ENCODE measurements around the gene RPGR.

The RPGR gene

DNA sequence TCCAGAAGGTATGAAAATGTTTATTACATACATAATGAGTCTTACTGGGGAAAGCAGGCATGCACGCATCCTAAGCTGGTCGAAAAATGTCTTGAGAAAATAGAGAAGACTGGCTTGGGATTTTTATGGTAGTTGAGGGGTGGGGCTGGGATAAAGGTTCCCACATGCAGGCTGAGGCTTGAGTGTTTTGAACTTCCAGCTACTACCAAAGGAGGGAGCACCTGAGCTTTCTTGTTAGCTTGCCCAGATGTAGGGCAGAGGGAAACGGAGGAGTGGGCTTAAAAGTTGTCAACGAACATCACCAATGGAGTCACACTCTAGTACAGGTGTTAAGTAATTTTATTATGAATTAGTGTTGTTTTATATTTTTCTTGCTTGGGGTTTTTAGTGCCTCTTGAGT, 67.1 kb downstream of the RPGR start:
- H3K27ac ChIP-seq (ENCODE audit: low read length), result no peak overlapping the region
- no peaks in the 10 kb centered on the region for H3K36me3 ChIP-seq (ENCODE audit: control insufficient read depth in 1 of 2, insufficient read depth in 2 of 2, low read length in 2 of 2)
- H3K4me1 ChIP-seq (ENCODE audit: control insufficient read depth in 1 of 2, insufficient read depth in 2 of 2, low read length in 2 of 2), result no peaks in the 10 kb centered on the region
- H3K9me3 ChIP-seq (ENCODE audit: control insufficient read depth in 1 of 2, low read length in 2 of 2), result no peaks in the 10 kb centered on the region
- no peak overlapping the region for H3K4me3 ChIP-seq (ENCODE audit: low read depth in 1 of 2, low read length in 2 of 2)
- no peaks in the 10 kb centered on the region for H3K27me3 ChIP-seq (ENCODE audit: low read depth, low read length)

DNA sequence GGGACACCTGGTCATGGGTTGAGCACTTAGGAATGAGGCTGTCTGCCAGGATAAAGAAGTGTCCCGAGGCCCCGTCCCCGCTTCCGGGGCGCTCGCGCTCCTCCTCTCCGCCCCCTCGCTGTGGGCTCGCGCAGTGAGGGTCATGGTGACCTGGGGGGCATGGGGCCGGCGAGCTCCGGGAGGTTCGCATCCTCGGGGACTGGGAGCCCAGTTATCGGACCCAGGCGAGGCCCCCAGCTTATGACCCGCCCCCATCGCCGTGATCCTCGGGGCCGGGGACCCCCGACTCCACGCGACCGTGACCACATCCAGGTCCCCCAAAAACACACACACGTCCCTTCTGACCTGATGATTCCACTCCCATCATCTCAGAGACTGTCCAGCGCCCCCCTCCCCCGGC, 71.3 kb downstream of the RPGR start:
- Histone ChIP-seq H3K27ac (ENCODE audit: low read length) (no peak overlapping the region), H3K9me3 (ENCODE audit: control insufficient read depth in 1 of 2, low read length in 2 of 2) (no peaks in the 10 kb centered on the region), H3K4me3 (ENCODE audit: low read depth in 1 of 2, low read length in 2 of 2) (no peak overlapping the region), H3K4me1 (ENCODE audit: control insufficient read depth in 1 of 2, insufficient read depth in 2 of 2, low read length in 2 of 2) (no peaks in the 10 kb centered on the region), H3K36me3 (ENCODE audit: control insufficient read depth in 1 of 2, insufficient read depth in 2 of 2, low read length in 2 of 2) (no peaks in the 10 kb centered on the region), H3K27me3 (ENCODE audit: low read depth, low read length) (no peaks in the 10 kb centered on the region)

DNA sequence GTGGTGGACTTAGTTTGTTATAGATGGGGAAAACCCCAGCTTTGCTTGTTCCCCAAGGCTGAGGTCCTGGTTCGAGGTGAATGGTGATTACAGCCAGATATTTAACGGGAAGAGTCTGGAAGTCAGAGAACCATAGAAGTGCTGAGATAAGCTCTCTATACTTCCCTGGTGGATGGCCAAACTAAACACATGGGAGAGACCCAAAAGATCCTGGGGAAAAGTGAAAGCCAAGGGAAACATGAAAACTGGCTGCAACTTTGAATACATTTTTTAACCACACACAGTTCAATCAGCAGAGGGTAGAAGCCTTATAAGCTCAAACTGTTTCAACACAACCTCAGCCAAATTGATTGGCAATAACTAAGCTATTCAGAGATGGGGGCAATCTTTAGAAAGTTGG, 77.3 kb downstream of the RPGR start:
- Histone ChIP-seq H3K9me3 (ENCODE audit: control insufficient read depth in 1 of 2, low read length in 2 of 2) (no peaks in the 10 kb centered on the region), H3K27me3 (ENCODE audit: low read depth, low read length) (no peaks in the 10 kb centered on the region), H3K4me1 (ENCODE audit: control insufficient read depth in 1 of 2, insufficient read depth in 2 of 2, low read length in 2 of 2) (no peaks in the 10 kb centered on the region), H3K27ac (ENCODE audit: low read length) (no peak overlapping the region), H3K36me3 (ENCODE audit: control insufficient read depth in 1 of 2, insufficient read depth in 2 of 2, low read length in 2 of 2) (no peaks in the 10 kb centered on the region), H3K4me3 (ENCODE audit: low read depth in 1 of 2, low read length in 2 of 2) (no peak overlapping the region)

GRCh38 chrX:38247051-38247450, 80.3 kb downstream of the RPGR start:
- Histone ChIP-seq H3K4me3 (ENCODE audit: low read depth in 1 of 2, low read length in 2 of 2) (no peak overlapping the region), H3K36me3 (ENCODE audit: control insufficient read depth in 1 of 2, insufficient read depth in 2 of 2, low read length in 2 of 2) (no peaks in the 10 kb centered on the region), H3K9me3 (ENCODE audit: control insufficient read depth in 1 of 2, low read length in 2 of 2) (no peaks in the 10 kb centered on the region), H3K27me3 (ENCODE audit: low read depth, low read length) (no peaks in the 10 kb centered on the region), H3K4me1 (ENCODE audit: control insufficient read depth in 1 of 2, insufficient read depth in 2 of 2, low read length in 2 of 2) (no peaks in the 10 kb centered on the region), H3K27ac (ENCODE audit: low read length) (no peak overlapping the region)

DNA sequence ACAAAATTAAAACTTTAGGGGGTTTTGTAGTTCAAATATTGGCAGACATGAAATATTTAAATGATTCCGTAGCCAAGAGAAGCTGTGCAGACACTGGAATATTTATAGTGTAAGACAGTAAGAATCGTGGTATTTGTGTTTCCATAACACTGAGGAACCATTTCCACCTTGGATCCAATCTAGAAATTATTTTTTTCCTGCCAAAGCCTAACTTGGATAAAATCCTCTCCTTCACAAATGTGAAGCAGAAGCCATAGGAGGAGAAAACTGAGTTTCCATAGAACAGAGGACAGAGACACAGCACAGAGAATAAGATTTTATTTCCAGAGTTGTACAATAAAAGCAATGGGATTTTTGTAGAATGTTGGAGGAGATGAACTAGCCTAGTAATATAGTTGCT, 86.8 kb downstream of the RPGR start:
- Histone ChIP-seq H3K4me1 (ENCODE audit: control insufficient read depth in 1 of 2, insufficient read depth in 2 of 2, low read length in 2 of 2) (no peaks in the 10 kb centered on the region), H3K27ac (ENCODE audit: low read length) (no peak overlapping the region), H3K36me3 (ENCODE audit: control insufficient read depth in 1 of 2, insufficient read depth in 2 of 2, low read length in 2 of 2) (no peaks in the 10 kb centered on the region), H3K27me3 (ENCODE audit: low read depth, low read length) (no peaks in the 10 kb centered on the region), H3K9me3 (ENCODE audit: control insufficient read depth in 1 of 2, low read length in 2 of 2) (no peaks in the 10 kb centered on the region), H3K4me3 (ENCODE audit: low read depth in 1 of 2, low read length in 2 of 2) (no peak overlapping the region)

DNA sequence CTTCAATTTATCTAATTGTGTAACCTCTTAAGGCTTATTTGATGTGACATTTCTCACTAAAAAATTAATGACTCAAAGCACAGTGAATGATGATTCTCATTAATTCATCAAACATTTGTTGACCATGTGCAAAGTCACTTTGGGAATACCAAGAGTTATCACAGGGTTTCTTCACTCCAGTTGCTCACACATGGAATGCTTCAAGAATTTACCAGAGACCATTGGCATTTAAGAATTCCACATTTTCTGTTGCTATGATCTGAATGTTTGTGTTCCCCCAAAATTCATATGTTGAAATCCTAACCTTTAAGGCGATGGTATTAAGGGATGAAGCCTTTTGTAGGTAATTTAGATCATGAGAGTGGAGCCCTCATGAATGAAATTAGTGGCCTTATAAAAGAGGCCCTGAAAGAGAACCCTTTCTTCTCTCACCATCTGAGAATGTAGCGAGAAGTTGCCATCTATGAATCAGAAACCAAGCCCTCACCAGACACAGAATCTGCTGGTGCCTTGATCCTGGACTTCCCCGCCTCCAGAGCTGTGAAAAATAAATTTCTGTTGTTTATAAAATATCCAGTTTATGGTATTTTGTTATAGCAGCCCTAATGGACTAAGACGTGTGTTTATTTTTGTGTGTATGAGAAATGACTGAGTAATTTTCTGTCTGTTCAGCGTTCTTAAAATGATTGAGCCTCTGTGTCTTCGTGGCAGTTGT, 90.3 kb downstream of the RPGR start:
- Histone ChIP-seq H3K4me3 (ENCODE audit: low read depth in 1 of 2, low read length in 2 of 2) (no peak overlapping the region), H3K36me3 (ENCODE audit: control insufficient read depth in 1 of 2, insufficient read depth in 2 of 2, low read length in 2 of 2) (no peaks in the 10 kb centered on the region), H3K4me1 (ENCODE audit: control insufficient read depth in 1 of 2, insufficient read depth in 2 of 2, low read length in 2 of 2) (peaks cover 0 to 8% of the 10 kb centered on the region in 2 donors), H3K9me3 (ENCODE audit: control insufficient read depth in 1 of 2, low read length in 2 of 2) (no peaks in the 10 kb centered on the region), H3K27me3 (ENCODE audit: low read depth, low read length) (no peaks in the 10 kb centered on the region), H3K27ac (ENCODE audit: low read length) (no peak overlapping the region)

GRCh38 chrX:38233891-38234667, 93.2 kb downstream of the RPGR start:
- no peak overlapping the region for H3K4me3 ChIP-seq (ENCODE audit: low read depth in 1 of 2, low read length in 2 of 2)
- H3K36me3 ChIP-seq (ENCODE audit: control insufficient read depth in 1 of 2, insufficient read depth in 2 of 2, low read length in 2 of 2), result no peaks in the 10 kb centered on the region
- no peaks in the 10 kb centered on the region for H3K9me3 ChIP-seq (ENCODE audit: control insufficient read depth in 1 of 2, low read length in 2 of 2)
- peak overlapping the region; percentile 49 for H3K27ac ChIP-seq (ENCODE audit: low read length)
- no peaks in the 10 kb centered on the region for H3K27me3 ChIP-seq (ENCODE audit: low read depth, low read length)
- H3K4me1 ChIP-seq (ENCODE audit: control insufficient read depth in 1 of 2, insufficient read depth in 2 of 2, low read length in 2 of 2), result peaks cover 0 to 8% of the 10 kb centered on the region in 2 donors

GRCh38 chrX:38232079-38232686, 95.1 kb downstream of the RPGR start:
- H3K4me3 ChIP-seq (ENCODE audit: low read depth in 1 of 2, low read length in 2 of 2), result no peak overlapping the region
- no peaks in the 10 kb centered on the region for H3K9me3 ChIP-seq (ENCODE audit: control insufficient read depth in 1 of 2, low read length in 2 of 2)
- H3K27me3 ChIP-seq (ENCODE audit: low read depth, low read length), result no peaks in the 10 kb centered on the region
- H3K4me1 ChIP-seq (ENCODE audit: control insufficient read depth in 1 of 2, insufficient read depth in 2 of 2, low read length in 2 of 2), result peaks cover 0 to 8% of the 10 kb centered on the region in 2 donors
- H3K27ac ChIP-seq (ENCODE audit: low read length), result no peak overlapping the region
- H3K36me3 ChIP-seq (ENCODE audit: control insufficient read depth in 1 of 2, insufficient read depth in 2 of 2, low read length in 2 of 2), result no peaks in the 10 kb centered on the region

DNA sequence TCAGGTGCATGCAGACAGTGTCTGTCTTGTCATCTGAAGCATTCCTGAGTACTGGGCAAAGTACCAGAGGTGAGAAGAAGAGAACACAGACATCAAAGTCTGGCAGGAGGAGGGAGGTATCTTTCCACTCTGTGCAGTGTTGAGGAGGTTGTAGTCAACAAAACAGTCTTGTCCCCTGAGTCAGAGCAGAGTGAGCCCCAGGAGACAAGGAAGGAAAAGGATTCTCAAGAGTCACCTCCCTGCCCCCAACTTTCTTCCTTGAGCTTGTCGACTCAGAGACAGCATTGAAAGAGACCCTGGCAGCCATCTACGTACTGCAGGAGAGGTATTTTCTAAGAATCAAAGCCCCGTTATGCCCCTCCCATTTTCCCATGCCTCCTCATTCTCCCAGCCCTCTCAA, 102.2 kb downstream of the RPGR start:
- no peak overlapping the region for H3K4me3 ChIP-seq (ENCODE audit: low read depth in 1 of 2, low read length in 2 of 2)
- no peaks in the 10 kb centered on the region for H3K27me3 ChIP-seq (ENCODE audit: low read depth, low read length)
- no peaks in the 10 kb centered on the region for H3K4me1 ChIP-seq (ENCODE audit: control insufficient read depth in 1 of 2, insufficient read depth in 2 of 2, low read length in 2 of 2)
- no peak overlapping the region for H3K27ac ChIP-seq (ENCODE audit: low read length)
- H3K36me3 ChIP-seq (ENCODE audit: control insufficient read depth in 1 of 2, insufficient read depth in 2 of 2, low read length in 2 of 2), result no peaks in the 10 kb centered on the region
- no peaks in the 10 kb centered on the region for H3K9me3 ChIP-seq (ENCODE audit: control insufficient read depth in 1 of 2, low read length in 2 of 2)

DNA sequence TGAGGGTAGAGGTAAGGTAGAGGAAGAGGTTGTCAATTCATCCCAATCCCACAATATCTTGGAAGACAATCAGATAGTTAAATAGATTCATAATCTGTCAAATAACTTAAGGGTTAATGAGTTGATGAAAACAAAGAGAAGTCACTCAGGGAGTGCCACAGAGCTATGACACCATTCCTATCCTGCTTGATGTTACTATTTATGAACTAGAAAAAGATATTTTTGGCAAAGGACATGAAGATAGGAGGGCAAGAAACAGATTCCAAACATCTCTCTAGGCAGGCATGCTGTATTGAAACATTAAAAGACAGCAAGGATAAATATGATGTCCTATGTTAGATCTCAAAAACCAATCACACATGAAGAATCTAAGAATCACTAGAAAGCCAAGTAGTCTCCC, 103.1 kb downstream of the RPGR start:
- no peaks in the 10 kb centered on the region for H3K9me3 ChIP-seq (ENCODE audit: control insufficient read depth in 1 of 2, low read length in 2 of 2)
- no peak overlapping the region for H3K27ac ChIP-seq (ENCODE audit: low read length)
- no peaks in the 10 kb centered on the region for H3K4me1 ChIP-seq (ENCODE audit: control insufficient read depth in 1 of 2, insufficient read depth in 2 of 2, low read length in 2 of 2)
- H3K4me3 ChIP-seq (ENCODE audit: low read depth in 1 of 2, low read length in 2 of 2), result no peak overlapping the region
- H3K27me3 ChIP-seq (ENCODE audit: low read depth, low read length), result no peaks in the 10 kb centered on the region
- H3K36me3 ChIP-seq (ENCODE audit: control insufficient read depth in 1 of 2, insufficient read depth in 2 of 2, low read length in 2 of 2), result no peaks in the 10 kb centered on the region

DNA sequence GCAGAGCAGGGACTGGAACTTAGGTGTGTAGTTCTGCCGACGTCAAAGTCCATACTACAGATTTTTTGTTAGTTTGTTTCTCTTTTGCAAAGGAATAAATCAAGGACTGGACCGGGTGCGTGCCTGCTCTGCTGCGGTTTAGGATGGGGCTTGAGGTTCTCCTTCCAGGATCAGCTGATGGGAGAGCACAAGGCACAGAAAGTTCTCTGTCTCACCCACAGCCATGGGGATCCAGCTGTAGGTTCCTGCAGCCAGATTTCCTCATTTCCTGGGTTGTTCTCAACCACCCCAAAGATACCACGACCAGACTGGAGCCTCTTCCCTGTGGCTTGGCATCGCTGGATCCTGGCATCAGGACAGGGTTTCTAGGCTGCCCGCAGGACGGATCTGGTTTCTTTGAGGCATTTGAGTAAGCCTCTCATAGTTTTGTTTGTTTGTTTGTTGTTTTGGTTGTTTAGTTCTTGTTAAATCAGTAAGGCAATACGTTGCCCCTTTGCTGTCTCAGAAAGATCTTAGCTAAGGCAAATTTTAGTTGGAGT, 105.8 kb downstream of the RPGR start:
- H3K9me3 ChIP-seq (ENCODE audit: control insufficient read depth in 1 of 2, low read length in 2 of 2), result no peaks in the 10 kb centered on the region
- H3K4me3 ChIP-seq (ENCODE audit: low read depth in 1 of 2, low read length in 2 of 2), result peak overlapping the region; percentile 62 to 68
- no peaks in the 10 kb centered on the region for H3K27me3 ChIP-seq (ENCODE audit: low read depth, low read length)
- peaks cover 0 to 4% of the 10 kb centered on the region in 2 donors for H3K4me1 ChIP-seq (ENCODE audit: control insufficient read depth in 1 of 2, insufficient read depth in 2 of 2, low read length in 2 of 2)
- no peaks in the 10 kb centered on the region for H3K36me3 ChIP-seq (ENCODE audit: control insufficient read depth in 1 of 2, insufficient read depth in 2 of 2, low read length in 2 of 2)
- no peak overlapping the region for H3K27ac ChIP-seq (ENCODE audit: low read length)

All from muscle layer of duodenum (tissue), 2 donors.